Loucy (cell line): Measurements from ENCODE around the gene USP34.
A peak's percentile ranks its signal among the peaks of the same experiment; 100 is the strongest.

Source experiments
- H2AFZ ChIP-seq: fragments of 200-600 bp; sonication (generic); 2 replicates; pipeline ENCODE4 v1.6.0; 2016; ENCODE audit warnings: antibody characterized with exemption, mild to moderate bottlenecking, low read length, moderate library complexity
- H3F3A ChIP-seq: fragments of 200-600 bp; 2 replicates; pipeline ENCODE4 v1.6.0; 2016; ENCODE audit warnings: antibody characterized with exemption, low read depth, mild to moderate bottlenecking
- H3K27me3 ChIP-seq: fragments of 200-600 bp; sonication (generic); 2 replicates; pipeline ENCODE4 v1.6.1; 2014; ENCODE audit warnings: low read length, mild to moderate bottlenecking; ENCODE audit not compliant: insufficient read depth, poor library complexity, severe bottlenecking
- H3K36me3 ChIP-seq: fragments of 200-600 bp; sonication (generic); 2 replicates; pipeline ENCODE4 v1.6.1; 2016; ENCODE audit warnings: low read length; ENCODE audit not compliant: insufficient read depth
- H3K4me1 ChIP-seq: fragments of 200-600 bp; sonication (generic); 2 replicates; pipeline ENCODE4 v1.5.1; 2014; ENCODE audit warnings: low read length, mild to moderate bottlenecking; ENCODE audit not compliant: insufficient read depth, poor library complexity, severe bottlenecking
- H3K4me2 ChIP-seq: fragments of 200-600 bp; sonication (generic); 2 replicates; pipeline ENCODE4 v1.6.0; 2014; ENCODE audit warnings: antibody characterized with exemption, low read length, low read depth, mild to moderate bottlenecking; ENCODE audit not compliant: poor library complexity, severe bottlenecking
- H3K4me3 ChIP-seq: fragments of 200-600 bp; sonication (generic); 2 replicates; pipeline ENCODE4 v1.5.1; 2014; ENCODE audit warnings: low read length, mild to moderate bottlenecking, mixed read lengths; ENCODE audit not compliant: poor library complexity, severe bottlenecking
- H3K79me2 ChIP-seq: fragments of 200-600 bp; sonication (generic); 2 replicates; pipeline ENCODE4 v1.6.1; 2014; ENCODE audit warnings: low read length; ENCODE audit not compliant: insufficient read depth
- H3K9ac ChIP-seq: fragments of 200-600 bp; sonication (generic); 2 replicates; pipeline ENCODE4 v1.6.0; 2014; ENCODE audit warnings: mild to moderate bottlenecking, low read depth, low read length, moderate library complexity; ENCODE audit not compliant: poor library complexity, severe bottlenecking
- H3K9me2 ChIP-seq: fragments of 200-600 bp; sonication (generic); replicated peaks from 2 replicates; pipeline ENCODE4 v1.6.1; 2016; ENCODE audit warnings: low read depth, low read length, mixed read lengths
- H3K9me3 ChIP-seq: fragments of 200-600 bp; sonication (generic); 2 replicates; pipeline ENCODE4 v1.6.1; 2014; ENCODE audit warnings: mild to moderate bottlenecking, antibody characterized with exemption, low read length, low read depth; ENCODE audit not compliant: insufficient read depth
- H4K20me1 ChIP-seq: fragments of 200-600 bp; sonication (generic); 2 replicates; pipeline ENCODE4 v1.6.0; 2014; ENCODE audit warnings: antibody characterized with exemption, low read length, mild to moderate bottlenecking; ENCODE audit not compliant: insufficient read depth, poor library complexity, severe bottlenecking
- CTCF ChIP-seq: fragments of 200-600 bp; sonication (generic); conservative IDR thresholded peaks from 2 replicates; pipeline ENCODE4 v1.5.1; 2014; ENCODE audit warnings: mild to moderate bottlenecking, antibody characterized with exemption, low read length
- EZH2phosphoT487 ChIP-seq: fragments of 200-600 bp; IDR thresholded peaks from 2 replicates; pipeline ENCODE4 v1.6.1; 2018; ENCODE audit warnings: antibody characterized with exemption, mild to moderate bottlenecking, moderate library complexity, borderline replicate concordance

Gene USP34

GRCh38 chr2:61421611-61422010, 49.3 kb downstream of the USP34 start:
- H3K79me2 ChIP-seq: peaks cover 81% of the 10 kb centered on the region
- H3K9me3 ChIP-seq: no peaks in the 10 kb centered on the region
- peaks cover 66% of the 10 kb centered on the region for H4K20me1 ChIP-seq
- H3K4me2 ChIP-seq: no peak overlapping the region
- H3K27me3 ChIP-seq: no peaks in the 10 kb centered on the region
- H3K4me3 ChIP-seq: no peak overlapping the region
- no peaks in the 10 kb centered on the region for H3K9me2 ChIP-seq
- H3K36me3 ChIP-seq: peaks cover 5% of the 10 kb centered on the region; the same call in 1 of the 2 replicates
- H3K9ac ChIP-seq: no peak overlapping the region
- no peak overlapping the region for H2AFZ ChIP-seq
- TF ChIP-seq EZH2phosphoT487: no peak
- TF ChIP-seq CTCF: no peak
- H3F3A ChIP-seq: no peaks in the 10 kb centered on the region
- H3K4me1 ChIP-seq: peaks cover 29% of the 10 kb centered on the region

- Histone ChIP-seq H3K4me1 (peaks cover 26% of the 10 kb centered on the region), H3K9me3 (no peaks in the 10 kb centered on the region), H3K79me2 (peaks cover 75% of the 10 kb centered on the region), H2AFZ (no peak overlapping the region), H3K27me3 (no peaks in the 10 kb centered on the region), H3F3A (no peaks in the 10 kb centered on the region), H3K4me3 (no peak overlapping the region), H3K4me2 (no peak overlapping the region), H3K9ac (no peak overlapping the region), H4K20me1 (peaks cover 62% of the 10 kb centered on the region), H3K36me3 (peaks cover 7% of the 10 kb centered on the region; the same call in 1 of the 2 replicates), H3K9me2 (no peaks in the 10 kb centered on the region)
- TF ChIP-seq EZH2phosphoT487 (no peak), CTCF (no peak)
Measured at GRCh38 chr2:61420991-61421544, 49.8 kb downstream of the USP34 start.

GRCh38 chr2:61419570-61419969, 51.3 kb downstream of the USP34 start:
- H2AFZ ChIP-seq: no peak overlapping the region
- no peaks in the 10 kb centered on the region for H3K9me3 ChIP-seq
- no peak overlapping the region for H3K4me3 ChIP-seq
- TF ChIP-seq EZH2phosphoT487 (no peak), CTCF (peak; percentile 26; the same call in 1 of the 2 replicates)
- no peaks in the 10 kb centered on the region for H3K9me2 ChIP-seq
- H4K20me1 ChIP-seq: peaks cover 49% of the 10 kb centered on the region
- H3K4me2 ChIP-seq: no peak overlapping the region
- peaks cover 7% of the 10 kb centered on the region; the same call in 1 of the 2 replicates for H3K36me3 ChIP-seq
- peaks cover 19% of the 10 kb centered on the region for H3K4me1 ChIP-seq
- H3K9ac ChIP-seq: no peak overlapping the region
- no peaks in the 10 kb centered on the region for H3K27me3 ChIP-seq
- H3K79me2 ChIP-seq: peaks cover 66% of the 10 kb centered on the region
- no peaks in the 10 kb centered on the region for H3F3A ChIP-seq
